A673 (cell line): ENCODE data around the gene PUS3.

Experiments used
- CTCF ChIP-seq: fragments of 300-800, 200-600 bp; sonication (generic); conservative IDR thresholded peaks from 2 replicates; pipeline ENCODE4 v1.5.1; 2017; ENCODE audit warnings: low read depth, mild to moderate bottlenecking, antibody characterized with exemption, low read length, moderate library complexity, mixed read lengths
- EZH2 ChIP-seq: fragments of 200-600 bp; sonication (generic); IDR thresholded peaks from 2 replicates; pipeline ENCODE4 v1.6.1; 2017; ENCODE audit warnings: borderline replicate concordance, low read depth, mild to moderate bottlenecking, mixed read lengths, antibody characterized with exemption, low read length; ENCODE audit not compliant: poor library complexity, severe bottlenecking

GRCh38 chr11:125869521-125869920, 33.5 kb downstream of the PUS3 start:
- no peak for TF ChIP-seq CTCF
- TF ChIP-seq EZH2: no peak
